ENCODE results near the gene SLC22A7.

Gene SLC22A7

GRCh38 chr6:43258180-43258579 lies 39.9 kb upstream of the SLC22A7 start:
- Histone ChIP-seq H2AFZ (ENCODE audit: low read length) (peak overlapping the region; percentile 52; the same call in 1 of the 2 replicates), H3K4me3 (ENCODE audit: low read length, poor library complexity, severe bottlenecking) (no peak overlapping the region), H3K36me3 (ENCODE audit: insufficient read depth, low read length) (no peaks in the 10 kb centered on the region), H3F3A (ENCODE audit: low read depth) (no peaks in the 10 kb centered on the region), H3K79me2 (ENCODE audit: insufficient read depth, low read length) (no peaks in the 10 kb centered on the region), H3K9me2 (replicated peaks; ENCODE audit: low read depth, low read length) (no peaks in the 10 kb centered on the region), H3K4me1 (ENCODE audit: insufficient read depth, low read length, poor library complexity, severe bottlenecking) (no peaks in the 10 kb centered on the region), H3K9me3 (ENCODE audit: insufficient read depth, low read depth, low read length) (no peaks in the 10 kb centered on the region), H3K9ac (ENCODE audit: low read depth, low read length, poor library complexity, severe bottlenecking) (no peak overlapping the region), H3K4me2 (ENCODE audit: low read depth, low read length, poor library complexity, severe bottlenecking) (no peak overlapping the region), H3K27me3 (ENCODE audit: insufficient read depth, low read length, poor library complexity, severe bottlenecking) (no peaks in the 10 kb centered on the region), H4K20me1 (ENCODE audit: insufficient read depth, low read length, poor library complexity, severe bottlenecking) (no peaks in the 10 kb centered on the region)
- no peak for TF ChIP-seq EZH2phosphoT487 (IDR thresholded peaks at IDR 0.05; ENCODE audit: borderline replicate concordance)
- no peak for TF ChIP-seq CTCF (conservative IDR thresholded peaks at IDR 0.05; ENCODE audit: low read length)

- Histone ChIP-seq H3F3A (ENCODE audit: low read depth) (no peaks in the 10 kb centered on the region), H3K9ac (ENCODE audit: low read depth, low read length, poor library complexity, severe bottlenecking) (no peak overlapping the region), H3K9me2 (replicated peaks; ENCODE audit: low read depth, low read length) (no peaks in the 10 kb centered on the region), H3K9me3 (ENCODE audit: insufficient read depth, low read depth, low read length) (no peaks in the 10 kb centered on the region), H3K36me3 (ENCODE audit: insufficient read depth, low read length) (no peaks in the 10 kb centered on the region), H3K4me3 (ENCODE audit: low read length, poor library complexity, severe bottlenecking) (no peak overlapping the region), H3K4me2 (ENCODE audit: low read depth, low read length, poor library complexity, severe bottlenecking) (no peak overlapping the region), H2AFZ (ENCODE audit: low read length) (no peak overlapping the region), H3K79me2 (ENCODE audit: insufficient read depth, low read length) (no peaks in the 10 kb centered on the region), H3K4me1 (ENCODE audit: insufficient read depth, low read length, poor library complexity, severe bottlenecking) (no peaks in the 10 kb centered on the region), H3K27me3 (ENCODE audit: insufficient read depth, low read length, poor library complexity, severe bottlenecking) (no peaks in the 10 kb centered on the region), H4K20me1 (ENCODE audit: insufficient read depth, low read length, poor library complexity, severe bottlenecking) (no peaks in the 10 kb centered on the region)
- TF ChIP-seq EZH2phosphoT487 (IDR thresholded peaks at IDR 0.05; ENCODE audit: borderline replicate concordance): no peak
- TF ChIP-seq CTCF (conservative IDR thresholded peaks at IDR 0.05; ENCODE audit: low read length): no peak
Observed at GRCh38 chr6:43258807-43259686, 39.0 kb upstream of the SLC22A7 start.

- H3K4me1 ChIP-seq (ENCODE audit: insufficient read depth, low read length, poor library complexity, severe bottlenecking): no peaks in the 10 kb centered on the region
- no peak overlapping the region for H3K9ac ChIP-seq (ENCODE audit: low read depth, low read length, poor library complexity, severe bottlenecking)
Observed at GRCh38 chr6:43260791-43261190, 37.3 kb upstream of the SLC22A7 start.

More at GRCh38 chr6:43260791-43261190, 37.3 kb upstream of the SLC22A7 start:
- Histone ChIP-seq H3K79me2 (ENCODE audit: insufficient read depth, low read length) (no peaks in the 10 kb centered on the region), H3K4me2 (ENCODE audit: low read depth, low read length, poor library complexity, severe bottlenecking) (no peak overlapping the region), H3K9me3 (ENCODE audit: insufficient read depth, low read depth, low read length) (no peaks in the 10 kb centered on the region), H3K4me3 (ENCODE audit: low read length, poor library complexity, severe bottlenecking) (no peak overlapping the region), H3F3A (ENCODE audit: low read depth) (no peaks in the 10 kb centered on the region), H3K27me3 (ENCODE audit: insufficient read depth, low read length, poor library complexity, severe bottlenecking) (no peaks in the 10 kb centered on the region), H2AFZ (ENCODE audit: low read length) (no peak overlapping the region), H4K20me1 (ENCODE audit: insufficient read depth, low read length, poor library complexity, severe bottlenecking) (no peaks in the 10 kb centered on the region), H3K36me3 (ENCODE audit: insufficient read depth, low read length) (no peaks in the 10 kb centered on the region), H3K9me2 (replicated peaks; ENCODE audit: low read depth, low read length) (no peaks in the 10 kb centered on the region)
- TF ChIP-seq EZH2phosphoT487 (IDR thresholded peaks at IDR 0.05; ENCODE audit: borderline replicate concordance) (no peak), CTCF (conservative IDR thresholded peaks at IDR 0.05; ENCODE audit: low read length) (no peak)
